HG02759 (cell line): Measurements from ENCODE around the gene PPP2R3A.
A peak's percentile ranks its signal among the peaks of the same experiment; 100 is the strongest.

Experiments used
- ATAC-seq: cut with Tn5 transposase; IDR thresholded peaks from one replicate; pipeline ENCODE4 v1.9.1; 2021; ENCODE audit warnings: mild to moderate bottlenecking, moderate library complexity; ENCODE audit not compliant: unreplicated experiment

Gene PPP2R3A

GRCh38 chr3:136192831-136193230 is 227.3 kb downstream of the PPP2R3A start:
- no peak for ATAC-seq

- ATAC-seq: no peak
These were observed 227.9 kb downstream of the PPP2R3A start for GRCh38 chr3:136193278-136194054.

GRCh38 chr3:136194409-136195257 is 229.1 kb downstream of the PPP2R3A start:
- ATAC-seq: no peak

- ATAC-seq: peak; percentile 38
These were observed 229.9 kb downstream of the PPP2R3A start for GRCh38 chr3:136195258-136196063.

GRCh38 chr3:136196064-136196400 is 230.5 kb downstream of the PPP2R3A start, which contains the start of gene MSL2:
Gene MSL2, minus strand, starts transcription at chr3:136196335. Its CDS starts 1,222 bp downstream, at chr3:136195113.
- no peak for ATAC-seq

GRCh38 chr3:136196401-136197158 is 231.1 kb downstream of the PPP2R3A start:
- peak; percentile 76 for ATAC-seq

- no peak for ATAC-seq
These were observed 231.7 kb downstream of the PPP2R3A start for GRCh38 chr3:136197159-136197793.
